HL-60 (cell line): ENCODE measurements around the gene AKT2.

ENCODE experiments used
- DNase-seq, 2 experiments: peaks; one replicate each; pipeline ENCODE4 v3.0.0-alpha.2; 2010 to 2020; ENCODE audit warnings: low read depth in 1 of 2, low spot score in 1 of 2
- H3K27ac ChIP-seq: fragments of 250-450 bp; sonication (Bioruptor Pico); replicated peaks from 2 replicates; pipeline ENCODE4 v1.5.1; 2020; ENCODE audit warnings: mild to moderate bottlenecking, moderate library complexity
- H3K27me3 ChIP-seq: fragments of 250-450 bp; sonication (Bioruptor Pico); 2 replicates; pipeline ENCODE4 v1.5.1; 2021; ENCODE audit warnings: mild to moderate bottlenecking, moderate library complexity; ENCODE audit not compliant: insufficient read depth, poor library complexity, severe bottlenecking
- H3K4me3 ChIP-seq: replicated peaks from 2 replicates; pipeline ENCODE4 v1.5.1; 2011; ENCODE audit warnings: mild to moderate bottlenecking, control low read depth, low read length; ENCODE audit not compliant: insufficient read depth
- CTCF ChIP-seq: IDR thresholded peaks from one replicate; pipeline ENCODE4 v1.5.1; 2011; ENCODE audit warnings: low read length, control low read depth, inconsistent platforms; ENCODE audit not compliant: insufficient read depth
- GABPA ChIP-seq: IDR thresholded peaks from 2 replicates; pipeline ENCODE4 v1.6.1; 2012; ENCODE audit warnings: low read depth
- POLR2AphosphoS5 ChIP-seq: IDR thresholded peaks from 2 replicates; pipeline ENCODE4 v1.6.1; 2012; ENCODE audit warnings: low read depth
- REST ChIP-seq: IDR thresholded peaks from 2 replicates; pipeline ENCODE4 v1.6.1; 2012; ENCODE audit warnings: low read depth; ENCODE audit not compliant: insufficient replicate concordance
- SPI1 ChIP-seq: IDR thresholded peaks from 2 replicates; pipeline ENCODE4 v1.6.1; 2012; ENCODE audit warnings: low read depth, mild to moderate bottlenecking, borderline replicate concordance

The AKT2 gene

GRCh38 chr19:40217934-40218890 is 66.9 kb downstream of the AKT2 start, which contains the start of gene TTC9B:
Gene TTC9B, minus strand, starts transcription at chr19:40218384. Its CDS starts 3 bp downstream, at chr19:40218381.
- Histone ChIP-seq H3K27me3 (peaks cover 37% of the 10 kb centered on the region), H3K4me3 (no peak within 1 kb of the TSS), H3K27ac (no peak within 1 kb of the TSS)
- no peak for DNase-seq
- TF ChIP-seq REST (peak; percentile 95), GABPA (no peak)

GRCh38 chr19:40217027-40217810 is 67.9 kb downstream of the AKT2 start:
- TF ChIP-seq REST (no peak), SPI1 (no peak), POLR2AphosphoS5 (no peak), CTCF (no peak), GABPA (no peak)
- Histone ChIP-seq H3K27me3 (peaks cover 37% of the 10 kb centered on the region), H3K27ac (no peak overlapping the region), H3K4me3 (no peak overlapping the region)
- DNase-seq = no peak

GRCh38 chr19:40216777-40217026 is 68.4 kb downstream of the AKT2 start:
- DNase-seq = no peak
- Histone ChIP-seq H3K4me3 (no peak overlapping the region), H3K27me3 (peaks cover 37% of the 10 kb centered on the region), H3K27ac (no peak overlapping the region)
- TF ChIP-seq POLR2AphosphoS5 (no peak), SPI1 (no peak), GABPA (no peak), REST (no peak), CTCF (no peak)
